WTC11 (cell line): ENCODE measurements around the gene GRK3.

ENCODE experiments used
- ARID4B ChIP-seq: sonication (generic); formaldehyde crosslinking; IDR thresholded peaks from 2 replicates; pipeline ENCODE4 v1.8.0; 2023; ENCODE audit warnings: missing genetic modification reagents, mild to moderate bottlenecking, borderline replicate concordance
- ATF1 ChIP-seq: sonication (generic); formaldehyde crosslinking; IDR thresholded peaks from 2 replicates; pipeline ENCODE4 v1.8.1; 2023; ENCODE audit warnings: mild to moderate bottlenecking, moderate library complexity, missing genetic modification reagents
- CTCF ChIP-seq: fragments of 200-600 bp; IDR thresholded peaks from 2 replicates; pipeline ENCODE4 v1.8.0; 2022; ENCODE audit warnings: antibody characterized with exemption
- GTF2I ChIP-seq: fragments of 250-450 bp; sonication (Bioruptor Pico); conservative IDR thresholded peaks from 2 replicates; pipeline ENCODE4 v1.4.0; 2021; ENCODE audit warnings: mild to moderate bottlenecking
- HMGXB4 ChIP-seq: sonication (generic); formaldehyde crosslinking; IDR thresholded peaks from 2 replicates; pipeline ENCODE4 v1.8.1; 2023; ENCODE audit warnings: mild to moderate bottlenecking, moderate library complexity, missing genetic modification reagents
- JUN ChIP-seq: sonication (generic); formaldehyde crosslinking; IDR thresholded peaks from 2 replicates; pipeline ENCODE4 v1.8.0; 2023; ENCODE audit warnings: mild to moderate bottlenecking, missing genetic modification reagents
- NFATC4 ChIP-seq: fragments of 250-450 bp; sonication (Bioruptor Pico); IDR thresholded peaks from 2 replicates; pipeline ENCODE4 v1.9.0; 2021; ENCODE audit warnings: mild to moderate bottlenecking
- NFYB ChIP-seq: sonication (generic); formaldehyde crosslinking; conservative IDR thresholded peaks from 2 replicates; pipeline ENCODE4 v1.8.0; 2022; ENCODE audit warnings: low read depth, missing genetic modification reagents
- SMAD4 ChIP-seq: sonication (generic); formaldehyde crosslinking; IDR thresholded peaks from 2 replicates; pipeline ENCODE4 v1.8.0; 2022; ENCODE audit warnings: mild to moderate bottlenecking, missing genetic modification reagents
- STAT6 ChIP-seq: sonication (generic); formaldehyde crosslinking; conservative IDR thresholded peaks from 2 replicates; pipeline ENCODE4 v1.8.1; 2023; ENCODE audit warnings: mild to moderate bottlenecking, low read depth, missing genetic modification reagents, moderate library complexity
- ZNF416 ChIP-seq: fragments of 250-450 bp; sonication (Bioruptor Pico); IDR thresholded peaks from 2 replicates; pipeline ENCODE4 v1.9.0; 2021; ENCODE audit warnings: mild to moderate bottlenecking, inconsistent platforms

- TF ChIP-seq STAT6 (CRISPR knock-in tag) (no peak), GTF2I (no peak), HMGXB4 (CRISPR knock-in tag) (no peak), CTCF (no peak), SMAD4 (CRISPR knock-in tag) (no peak), ZNF416 (CRISPR knock-in tag) (no peak), ATF1 (CRISPR knock-in tag) (no peak), JUN (no peak), NFATC4 (no peak), ARID4B (CRISPR knock-in tag) (no peak), NFYB (no peak)
These were observed 113.2 kb downstream of the GRK3 start for GRCh38 chr22:25677631-25678030.
